HG03045 (cell line): ENCODE results near the gene CLK2.

Experiments used
- ATAC-seq: cut with Tn5 transposase; IDR thresholded peaks from one replicate; pipeline ENCODE4 v1.9.1; 2021; ENCODE audit warnings: mild to moderate bottlenecking, moderate library complexity; ENCODE audit not compliant: unreplicated experiment

Gene CLK2

GRCh38 chr1:155273343-155274245 is at the start of gene CLK2:
Gene CLK2 (minus strand): TSS chr1:155273504. CDS start chr1:155270977, 2,527 bp downstream.
- ATAC-seq = peak; percentile 83

GRCh38 chr1:155322571-155322952 is 49.3 kb upstream of the CLK2 start:
- no peak for ATAC-seq

DNA sequence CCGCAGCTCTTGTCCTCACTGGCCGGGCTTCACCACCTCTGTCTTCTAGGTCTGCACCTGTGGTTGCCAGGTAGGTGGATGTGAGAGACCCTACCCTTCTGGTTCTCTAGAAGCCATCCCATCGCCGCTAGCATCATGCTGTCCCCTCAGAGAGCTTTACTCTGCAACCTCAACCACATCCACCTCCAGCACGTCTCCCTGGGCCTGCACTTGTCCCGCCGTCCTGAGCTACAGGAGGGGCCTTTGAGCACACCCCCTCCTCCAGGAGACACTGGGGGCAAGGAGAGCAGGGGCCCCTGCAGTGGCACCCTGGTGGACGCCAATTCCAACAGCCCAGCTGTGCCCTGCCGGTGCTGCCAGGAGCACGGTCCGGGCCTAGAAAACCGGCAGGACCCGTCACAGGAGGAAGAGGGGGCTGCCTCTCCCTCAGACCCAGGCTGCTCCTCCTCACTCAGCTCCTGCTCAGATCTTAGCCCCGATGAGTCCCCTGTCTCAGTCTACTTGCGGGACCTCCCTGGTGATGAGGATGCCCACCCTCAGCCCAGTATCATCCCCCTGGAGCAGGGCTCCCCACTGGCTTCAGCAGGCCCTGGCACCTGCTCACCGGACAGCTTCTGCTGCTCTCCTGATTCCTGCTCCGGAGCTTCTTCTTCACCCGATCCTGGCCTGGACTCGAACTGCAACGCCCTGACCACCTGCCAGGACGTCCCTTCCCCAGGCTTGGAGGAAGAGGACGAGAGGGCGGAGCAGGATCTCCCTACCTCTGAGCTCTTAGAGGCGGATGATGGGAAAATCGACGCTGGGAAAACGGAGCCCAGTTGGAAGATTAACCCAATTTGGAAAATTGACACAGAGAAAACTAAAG is 48.6 kb upstream of the CLK2 start:
- ATAC-seq = no peak

GRCh38 chr1:155320661-155321617 is 47.6 kb upstream of the CLK2 start, which contains the start of gene RUSC1:
Gene RUSC1 (plus strand): TSS chr1:155320894. CDS start chr1:155321774, 880 bp downstream.
- ATAC-seq = no peak

GRCh38 chr1:155320252-155320651 is 46.9 kb upstream of the CLK2 start:
- ATAC-seq = no peak

GRCh38 chr1:155319536-155319935 is 46.2 kb upstream of the CLK2 start:
- ATAC-seq = no peak

GRCh38 chr1:155318082-155318481 is 44.8 kb upstream of the CLK2 start:
- ATAC-seq = no peak

- ATAC-seq = no peak
These were observed 43.6 kb upstream of the CLK2 start for GRCh38 chr1:155316922-155317321.

- no peak for ATAC-seq
These were observed 40.0 kb upstream of the CLK2 start for GRCh38 chr1:155313261-155313660.

GRCh38 chr1:155309423-155310021 is 36.2 kb upstream of the CLK2 start:
- no peak for ATAC-seq

GRCh38 chr1:155308493-155309422 is 35.5 kb upstream of the CLK2 start, which contains the start of gene FDPS:
Gene FDPS (plus strand): TSS chr1:155308866. CDS start chr1:155309790, 924 bp downstream.
- ATAC-seq = peak; percentile 95

- ATAC-seq = no peak
These were observed 34.0 kb upstream of the CLK2 start for GRCh38 chr1:155307247-155307740.

DNA sequence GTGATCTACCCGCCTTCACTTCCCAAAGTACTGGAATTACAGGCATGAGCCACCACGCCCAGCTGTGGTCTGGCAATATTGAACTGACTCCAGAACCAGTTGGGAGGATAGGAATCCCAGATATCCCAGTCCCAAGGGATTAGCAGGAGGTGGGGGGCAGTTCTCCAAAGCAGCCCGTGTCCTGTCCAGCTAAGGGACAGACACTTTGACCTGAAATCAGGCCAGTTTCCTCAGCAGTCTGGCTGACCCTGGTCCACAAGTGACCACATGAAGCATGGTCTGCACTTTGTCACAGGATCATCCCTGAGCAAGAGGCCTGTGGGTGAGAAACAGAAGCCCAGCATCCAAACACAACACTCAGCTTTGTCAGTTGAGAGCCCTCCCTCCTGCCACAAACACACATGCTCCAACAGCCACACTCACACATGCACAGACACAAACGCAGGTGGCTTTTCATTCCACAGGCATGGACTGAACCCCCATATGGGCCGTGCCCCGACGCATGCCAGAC is 32.6 kb upstream of the CLK2 start:
- no peak for ATAC-seq

GRCh38 chr1:155304558-155305063 is 31.3 kb upstream of the CLK2 start:
- no peak for ATAC-seq

- ATAC-seq = no peak
These were observed 28.1 kb upstream of the CLK2 start, which contains the start of gene PKLR for GRCh38 chr1:155301342-155301841. Gene PKLR (minus strand): TSS chr1:155301438. CDS start chr1:155301395, 43 bp downstream.

DNA sequence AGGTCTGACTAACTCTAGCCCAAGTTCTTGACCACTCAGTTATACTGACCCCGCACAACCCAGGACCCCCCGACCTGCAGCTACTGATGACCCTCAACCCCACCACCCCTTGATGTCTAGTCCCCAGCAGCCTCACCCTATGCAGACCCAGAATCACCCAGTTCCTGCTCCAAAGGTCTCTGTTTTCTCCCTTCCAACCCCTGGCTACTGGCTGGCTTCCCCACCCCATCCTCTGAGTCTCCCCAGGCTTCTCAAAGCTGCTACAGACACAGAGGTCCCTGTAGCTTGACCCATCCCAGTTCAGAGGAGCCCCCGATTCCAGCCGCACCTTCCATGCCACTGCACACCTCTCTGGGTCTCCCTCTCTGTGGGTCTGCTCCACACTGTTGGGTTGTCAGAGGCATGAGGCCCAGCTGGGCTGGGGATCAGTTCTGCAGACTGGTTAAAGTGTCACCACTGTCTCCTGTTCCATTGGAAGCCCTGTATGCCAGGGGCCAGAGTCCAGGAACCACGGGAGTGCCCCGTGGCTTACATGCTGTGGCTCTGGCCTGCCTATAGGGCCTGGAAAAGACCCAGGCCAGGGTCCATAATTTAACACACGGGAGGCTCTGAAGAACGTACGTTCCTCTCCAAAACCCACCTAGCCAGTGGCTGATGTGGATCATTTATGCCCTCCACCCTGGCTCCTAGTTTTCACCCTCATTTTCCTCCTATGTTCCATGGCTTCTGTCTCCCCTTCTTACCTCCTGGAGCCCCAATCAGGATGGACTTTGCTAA is 27.4 kb upstream of the CLK2 start:
- no peak for ATAC-seq

DNA sequence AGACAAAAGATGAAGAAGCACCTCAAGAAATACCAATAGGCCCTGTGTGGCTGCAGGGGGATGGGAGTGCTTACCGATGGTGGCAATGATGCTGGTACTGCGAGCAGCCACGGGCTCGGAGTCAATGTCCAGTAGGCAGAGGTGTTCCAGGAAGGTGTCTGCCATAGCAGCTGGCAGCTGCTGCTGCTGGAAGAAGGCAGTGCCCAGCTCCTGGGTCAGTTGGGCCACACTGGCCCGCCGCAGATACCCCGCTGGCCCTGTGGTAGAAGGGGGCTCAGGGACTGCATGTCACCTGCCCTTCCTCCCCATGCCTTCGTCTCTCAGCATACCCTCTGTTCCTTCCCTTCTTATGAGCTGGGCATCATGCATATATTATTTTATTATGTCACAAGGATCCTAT is 26.7 kb upstream of the CLK2 start:
- ATAC-seq = no peak
